HEK293T (cell line): ENCODE measurements around the gene ETV6.

Experiments
- CTCF ChIA-PET: fragments of 350-600 bp; formaldehyde crosslinking; extraction: SDS; loops from one replicate; lab custom pipeline; 2021; ENCODE audit warnings: antibody characterized with exemption, inconsistent platforms; lab: Yijun Ruan, JAX
- POLR2A ChIA-PET: fragments of 350-600 bp; formaldehyde crosslinking; extraction: SDS; loops from one replicate; lab custom pipeline; 2020; ENCODE audit warnings: antibody characterized with exemption, inconsistent platforms; lab: Yijun Ruan, JAX
- DNase-seq: peaks from one replicate; pipeline ENCODE4 v3.0.0; 2012; ENCODE audit warnings: mixed read lengths; ENCODE audit errors: extremely low spot score
- ARNT ChIP-seq: fragments of 450-650 bp; IDR thresholded peaks from 2 replicates; pipeline ENCODE4 v1.6.1; 2017; ENCODE audit warnings: mild to moderate bottlenecking
- BHLHE40 ChIP-seq: fragments of 450-650 bp; IDR thresholded peaks from 2 replicates; pipeline ENCODE4 v1.6.1; 2016; ENCODE audit warnings: mild to moderate bottlenecking, moderate library complexity, borderline replicate concordance
- CTBP1 ChIP-seq: fragments of 450-650 bp; IDR thresholded peaks from 2 replicates; pipeline ENCODE4 v1.6.1; 2016; ENCODE audit warnings: borderline replicate concordance
- ELF4 ChIP-seq: fragments of 450-650 bp; IDR thresholded peaks from 2 replicates; pipeline ENCODE4 v1.6.1; 2017; ENCODE audit warnings: antibody characterized with exemption
- FOXA1 ChIP-seq: fragments of 450-650 bp; IDR thresholded peaks from 2 replicates; pipeline ENCODE4 v1.6.1; 2016; ENCODE audit warnings: mild to moderate bottlenecking
- FOXK2 ChIP-seq: fragments of 450-650 bp; IDR thresholded peaks from 2 replicates; pipeline ENCODE4 v1.6.1; 2016; ENCODE audit warnings: mild to moderate bottlenecking
- FOXM1 ChIP-seq: fragments of 450-650 bp; IDR thresholded peaks from 2 replicates; pipeline ENCODE4 v1.6.1; 2017; ENCODE audit warnings: mild to moderate bottlenecking, borderline replicate concordance
- HDGF ChIP-seq: fragments of 450-650 bp; IDR thresholded peaks from 2 replicates; pipeline ENCODE4 v1.6.1; 2017; ENCODE audit warnings: antibody characterized with exemption, borderline replicate concordance
- L3MBTL2 ChIP-seq: fragments of 450-650 bp; conservative IDR thresholded peaks from 2 replicates; pipeline ENCODE4 v1.6.1; 2016; ENCODE audit warnings: mild to moderate bottlenecking
- LEF1 ChIP-seq: fragments of 450-650 bp; IDR thresholded peaks from 2 replicates; pipeline ENCODE4 v1.6.1; 2017; ENCODE audit warnings: mild to moderate bottlenecking, borderline replicate concordance
- NFRKB ChIP-seq: fragments of 450-650 bp; IDR thresholded peaks from 2 replicates; pipeline ENCODE4 v1.6.1; 2016; ENCODE audit warnings: mild to moderate bottlenecking, moderate library complexity
- SP1 ChIP-seq: fragments of 450-650 bp; IDR thresholded peaks from 2 replicates; pipeline ENCODE4 v1.6.1; 2017
- SUZ12 ChIP-seq: fragments of 450-650 bp; IDR thresholded peaks from 2 replicates; pipeline ENCODE4 v1.6.1; 2016; ENCODE audit warnings: mild to moderate bottlenecking
- TARDBP ChIP-seq: fragments of 450-650 bp; IDR thresholded peaks from 2 replicates; pipeline ENCODE4 v1.6.1; 2016
- ZNF384 ChIP-seq: fragments of 450-650 bp; IDR thresholded peaks from 2 replicates; pipeline ENCODE4 v1.6.1; 2016
- TF ChIP-seq, protein P1 (sequence below): fragments of 450-650 bp; IDR thresholded peaks from 2 replicates; pipeline ENCODE4 v1.6.1; 2016

ETV6 gene

DNA sequence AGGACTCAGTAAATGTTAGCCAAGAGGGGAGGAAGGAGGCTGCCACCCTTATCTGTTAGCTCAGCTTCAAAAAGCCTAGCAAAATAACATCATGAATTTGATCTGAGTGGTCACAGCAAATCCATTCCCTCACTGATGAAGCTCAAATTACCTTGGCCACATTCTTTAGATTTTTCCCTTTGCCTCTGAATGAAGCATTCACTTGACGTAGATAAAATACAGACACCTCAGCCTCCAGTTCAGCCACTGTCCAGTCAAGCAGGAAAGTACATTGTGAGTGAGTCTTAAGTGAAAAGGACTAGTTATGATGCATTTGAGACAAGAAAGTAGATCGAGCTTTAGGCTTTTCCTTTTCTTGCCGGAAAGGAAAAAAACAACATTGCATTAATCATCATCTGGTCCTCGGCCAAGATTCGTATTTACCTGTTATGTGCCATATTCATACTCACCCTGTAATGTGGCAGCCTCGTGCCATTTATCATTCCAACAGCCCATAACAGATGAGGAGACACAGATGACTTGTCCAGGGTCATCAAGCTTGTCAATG is 146.5 kb downstream of the ETV6 start:
- TF ChIP-seq CTBP1 (no peak), ARNT (no peak), L3MBTL2 (no peak), NFRKB (no peak), SUZ12 (no peak), TARDBP (no peak)
- DNase-seq = no peak
- CTCF ChIA-PET = no interaction called here
- POLR2A ChIA-PET = no interaction called here

DNA sequence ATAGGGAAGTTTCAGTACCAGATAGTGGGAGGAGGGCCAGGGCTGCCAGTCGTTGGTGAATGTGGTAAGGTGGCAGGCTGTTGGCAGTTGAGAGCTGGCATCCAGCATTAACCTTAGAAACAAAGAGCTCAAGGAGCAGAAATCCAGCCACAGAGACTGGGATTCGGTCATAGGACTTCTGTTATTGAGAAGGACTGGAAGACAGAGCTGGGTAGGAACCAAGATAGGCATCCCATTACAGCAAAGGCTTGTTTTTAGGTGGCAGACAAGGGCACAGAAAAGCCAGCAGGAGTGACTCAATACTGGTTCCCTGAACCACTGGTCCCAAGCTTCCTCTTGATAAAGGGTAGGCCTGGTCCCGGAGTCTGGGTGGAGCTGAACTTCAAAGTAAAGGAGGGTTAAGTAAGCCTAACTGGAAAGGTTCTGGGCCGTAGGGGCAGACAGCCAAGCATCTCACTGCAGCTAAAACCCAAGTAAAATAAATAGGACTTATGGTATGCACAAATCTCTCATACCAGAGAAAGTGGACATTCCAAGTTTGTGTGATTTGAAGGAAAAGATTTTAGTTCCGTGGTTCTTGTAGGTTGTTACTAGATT is 147.9 kb downstream of the ETV6 start:
- DNase-seq = no peak
- TF ChIP-seq, protein P1, sequence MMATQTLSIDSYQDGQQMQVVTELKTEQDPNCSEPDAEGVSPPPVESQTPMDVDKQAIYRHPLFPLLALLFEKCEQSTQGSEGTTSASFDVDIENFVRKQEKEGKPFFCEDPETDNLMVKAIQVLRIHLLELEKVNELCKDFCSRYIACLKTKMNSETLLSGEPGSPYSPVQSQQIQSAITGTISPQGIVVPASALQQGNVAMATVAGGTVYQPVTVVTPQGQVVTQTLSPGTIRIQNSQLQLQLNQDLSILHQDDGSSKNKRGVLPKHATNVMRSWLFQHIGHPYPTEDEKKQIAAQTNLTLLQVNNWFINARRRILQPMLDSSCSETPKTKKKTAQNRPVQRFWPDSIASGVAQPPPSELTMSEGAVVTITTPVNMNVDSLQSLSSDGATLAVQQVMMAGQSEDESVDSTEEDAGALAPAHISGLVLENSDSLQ = no peak
- TF ChIP-seq NFRKB = no peak
- no peak for TF ChIP-seq FOXM1
- TF ChIP-seq ELF4 = no peak
- no peak for TF ChIP-seq SUZ12
- TF ChIP-seq SP1 = no peak
- no peak for TF ChIP-seq TARDBP
- no peak for TF ChIP-seq ZNF384
- no peak for TF ChIP-seq CTBP1
- TF ChIP-seq FOXK2 = no peak
- no peak for TF ChIP-seq BHLHE40
- no peak for TF ChIP-seq FOXA1
- TF ChIP-seq LEF1 = no peak
- ChIA-PET CTCF (no interaction called here), POLR2A (no interaction called here)

DNA sequence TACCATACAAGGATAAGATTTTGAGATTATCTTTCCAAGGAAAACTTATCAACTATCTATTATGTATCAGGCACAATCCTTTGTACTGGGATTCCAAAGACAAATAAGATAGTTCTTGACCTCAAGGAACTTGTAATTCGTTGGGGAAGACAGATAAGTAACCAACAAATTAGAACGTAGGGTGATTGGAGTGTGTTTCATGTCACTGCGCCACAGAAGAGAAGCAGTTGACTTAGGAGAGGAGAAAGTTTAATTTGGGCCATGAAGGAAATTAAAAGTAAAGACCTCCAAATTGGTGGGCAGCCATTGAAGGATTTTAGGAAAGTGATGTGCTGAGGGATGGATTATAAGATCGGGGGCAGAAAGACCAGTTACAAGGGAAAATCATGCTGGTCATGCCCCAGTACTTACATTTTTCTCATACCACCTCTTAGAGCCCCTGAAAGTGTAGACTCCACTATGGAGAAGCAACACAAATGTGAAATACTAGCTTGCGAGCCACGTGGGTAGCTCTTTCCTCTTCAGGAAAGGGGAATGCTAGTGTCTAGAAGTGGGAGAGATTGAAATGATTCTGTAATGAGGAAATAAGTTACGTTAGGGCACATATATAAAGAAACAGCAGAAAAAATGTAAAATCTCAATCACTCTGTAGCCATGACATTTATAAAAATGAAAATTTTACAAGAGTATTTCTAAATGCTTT is 148.7 kb downstream of the ETV6 start:
- TF ChIP-seq L3MBTL2 (no peak), SUZ12 (no peak), LEF1 (no peak), NFRKB (no peak), FOXM1 (no peak), TARDBP (no peak), ELF4 (no peak), FOXK2 (no peak), BHLHE40 (no peak)
- TF ChIP-seq, protein P1 = no peak
- no peak for DNase-seq
- CTCF ChIA-PET = interaction anchor here (0.6 kb wide), 1 partner anchor 201 kb away, joined by 3 read pairs; no protein-coding TSS in a partner anchor
- POLR2A ChIA-PET = no interaction called here

DNA sequence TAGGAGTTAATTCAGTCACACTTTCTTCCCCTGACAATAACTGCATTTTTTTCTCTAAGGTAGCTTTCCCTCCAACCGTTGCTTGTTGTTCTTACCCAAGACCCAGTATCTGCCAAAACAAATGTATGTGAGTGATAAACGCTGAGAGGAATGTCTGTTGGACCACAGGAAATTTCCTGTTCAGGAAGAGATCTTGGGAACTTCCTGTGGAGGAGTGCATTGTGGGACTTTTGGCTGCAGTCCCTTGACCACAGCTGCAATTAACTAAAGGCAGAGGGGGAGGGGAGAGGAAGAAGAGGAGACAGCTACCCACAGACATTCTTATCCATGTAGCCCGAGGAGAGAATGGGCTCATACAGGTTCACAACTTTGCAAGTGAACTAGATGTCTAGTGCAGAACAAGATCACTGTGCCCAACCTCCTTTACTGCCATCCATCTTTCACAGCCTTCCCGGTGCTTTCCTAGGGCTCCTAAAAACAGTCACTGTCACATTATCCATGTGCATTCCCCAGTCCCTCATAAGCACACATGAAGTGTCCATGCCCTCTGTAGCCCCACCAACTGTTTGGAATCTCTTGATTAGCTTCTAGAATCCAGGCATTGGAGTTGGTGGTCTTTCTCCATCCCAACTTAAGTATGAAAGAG is 149.5 kb downstream of the ETV6 start:
- POLR2A ChIA-PET = no interaction called here
- CTCF ChIA-PET = interaction anchor here (0.6 kb wide), 1 partner anchor 200 kb away, joined by 3 read pairs; no protein-coding TSS in a partner anchor
- no peak for TF ChIP-seq FOXK2
- TF ChIP-seq, protein P1 = no peak
- no peak for TF ChIP-seq FOXM1
- no peak for TF ChIP-seq L3MBTL2
- TF ChIP-seq ZNF384 = no peak
- no peak for TF ChIP-seq SP1
- TF ChIP-seq CTBP1 = no peak
- no peak for TF ChIP-seq TARDBP
- TF ChIP-seq SUZ12 = no peak
- TF ChIP-seq LEF1 = no peak
- TF ChIP-seq ARNT = no peak
- no peak for TF ChIP-seq ELF4
- TF ChIP-seq FOXA1 = no peak
- TF ChIP-seq HDGF = no peak
- TF ChIP-seq BHLHE40 = no peak
- no peak for TF ChIP-seq NFRKB
- no peak for DNase-seq

DNA sequence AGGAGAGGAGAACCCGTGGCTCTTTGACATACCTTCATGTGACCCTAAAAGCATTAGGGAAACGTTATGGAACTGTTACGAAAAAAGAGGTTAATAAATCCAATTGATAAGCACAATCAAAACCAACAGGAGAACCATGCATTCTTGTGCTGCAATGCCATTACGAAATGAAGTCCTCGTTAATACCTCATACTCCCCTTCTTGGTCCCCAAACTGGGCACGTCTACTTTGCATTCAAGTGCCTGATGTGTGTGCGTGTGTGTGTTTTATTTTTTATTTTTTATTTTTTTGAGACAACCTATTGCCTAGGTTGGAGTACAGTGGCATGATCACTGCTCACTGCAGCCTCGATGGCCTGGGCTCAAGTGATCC is 150.0 kb downstream of the ETV6 start:
- DNase-seq = no peak
- ChIA-PET CTCF (no interaction called here), POLR2A (no interaction called here)
- TF ChIP-seq TARDBP (no peak), LEF1 (no peak), NFRKB (no peak), FOXK2 (no peak), BHLHE40 (no peak), FOXA1 (no peak), L3MBTL2 (no peak)

DNA sequence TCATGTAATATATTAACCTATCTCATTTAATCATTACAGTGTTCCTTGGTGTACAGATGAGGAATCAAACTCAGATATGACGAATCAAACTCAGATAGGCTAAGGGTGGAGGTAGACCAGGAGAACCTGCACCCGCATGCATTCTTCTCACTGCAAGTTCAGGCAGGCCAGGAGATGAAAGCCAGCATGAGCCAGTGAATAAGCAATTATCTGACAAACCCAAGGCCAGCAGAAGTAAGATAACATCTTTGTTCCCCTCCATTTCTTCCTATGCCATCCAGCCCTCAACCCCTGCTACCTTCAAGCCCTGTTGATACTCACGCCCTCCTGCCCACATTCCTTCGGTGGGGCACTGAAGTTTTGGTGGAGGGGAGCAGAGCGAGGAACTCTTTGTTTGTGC is 152.2 kb downstream of the ETV6 start:
- CTCF ChIA-PET = no interaction called here
- POLR2A ChIA-PET = no interaction called here
- TF ChIP-seq FOXM1 = no peak
- TF ChIP-seq ZNF384 = no peak
- no peak for TF ChIP-seq FOXA1
- no peak for TF ChIP-seq BHLHE40
- TF ChIP-seq SUZ12 = no peak
- no peak for TF ChIP-seq SP1
- TF ChIP-seq TARDBP = no peak
- TF ChIP-seq L3MBTL2 = no peak
- DNase-seq = no peak
